GM19468 (cell line): ENCODE data around the gene PCDH7.

ENCODE experiments used
- ATAC-seq: cut with Tn5 transposase; IDR thresholded peaks from one replicate; pipeline ENCODE4 v1.9.1; 2021; ENCODE audit warnings: mild to moderate bottlenecking, moderate library complexity, moderate number of reproducible peaks; ENCODE audit not compliant: unreplicated experiment; ENCODE audit errors: extremely low read depth

The PCDH7 gene

DNA sequence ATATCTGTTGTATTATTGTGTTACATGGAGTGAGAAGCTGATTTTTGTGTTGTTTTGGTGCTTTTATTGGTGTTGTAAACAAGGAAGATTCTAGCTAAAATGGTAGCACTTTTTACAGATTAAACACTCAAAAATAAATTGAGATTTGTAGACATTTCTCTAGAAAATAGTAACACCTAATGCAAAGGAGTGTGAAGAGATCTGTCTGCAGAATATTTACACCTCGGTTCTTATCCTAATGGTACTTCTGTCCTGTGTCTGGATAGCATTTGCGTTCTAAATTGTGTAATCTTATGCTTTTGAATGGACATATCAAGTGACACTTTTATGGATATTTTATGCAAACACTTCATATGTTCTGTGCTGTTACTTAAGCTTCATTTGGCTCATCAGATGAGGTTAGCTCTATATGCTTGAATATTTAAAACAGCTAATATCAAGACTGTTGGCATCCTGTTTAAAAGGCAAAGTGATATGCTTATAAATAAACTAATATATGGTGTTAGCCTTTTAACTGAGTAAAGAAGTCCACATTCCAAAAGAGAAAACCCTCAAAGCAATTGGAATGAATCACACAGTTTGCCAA is 6.0 kb downstream of the PCDH7 start:
- no peak for ATAC-seq

DNA sequence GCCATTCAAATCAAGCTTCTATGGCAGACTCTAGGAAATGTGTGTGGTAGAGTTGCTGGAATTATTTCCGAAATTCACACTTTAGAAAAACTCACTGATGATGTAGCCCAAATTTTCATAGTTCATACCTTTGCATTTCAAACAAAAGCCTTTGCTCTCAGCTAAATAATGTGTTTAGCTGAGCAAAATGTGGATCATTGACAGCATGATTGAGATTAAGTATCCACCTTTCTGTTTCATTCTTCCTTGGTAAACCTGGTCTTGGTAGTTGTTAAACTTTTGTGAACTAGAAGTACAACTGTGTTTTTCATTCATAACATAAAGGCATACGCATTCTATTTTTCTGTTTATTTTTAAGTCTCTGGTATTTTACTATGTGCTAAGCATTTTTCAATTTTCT is 7.2 kb downstream of the PCDH7 start:
- no peak for ATAC-seq

DNA sequence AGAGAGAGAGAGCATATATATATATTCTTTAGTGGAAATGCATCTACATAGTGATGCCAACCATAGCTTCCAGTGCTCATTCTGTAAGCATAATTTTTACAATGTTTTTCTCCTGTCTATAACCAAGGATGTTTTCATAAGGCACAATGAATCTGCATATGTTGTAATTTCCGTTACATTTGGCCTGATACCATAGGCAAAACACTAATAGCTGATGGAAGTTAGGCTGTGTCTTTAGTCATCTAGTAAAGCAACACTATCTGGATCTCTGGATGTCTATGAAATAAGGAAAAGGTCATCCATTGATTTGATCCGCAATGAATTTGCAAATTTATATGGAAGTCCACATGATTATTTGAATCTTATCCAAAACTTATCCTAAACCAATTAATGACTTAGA is 8.1 kb downstream of the PCDH7 start:
- no peak for ATAC-seq

DNA sequence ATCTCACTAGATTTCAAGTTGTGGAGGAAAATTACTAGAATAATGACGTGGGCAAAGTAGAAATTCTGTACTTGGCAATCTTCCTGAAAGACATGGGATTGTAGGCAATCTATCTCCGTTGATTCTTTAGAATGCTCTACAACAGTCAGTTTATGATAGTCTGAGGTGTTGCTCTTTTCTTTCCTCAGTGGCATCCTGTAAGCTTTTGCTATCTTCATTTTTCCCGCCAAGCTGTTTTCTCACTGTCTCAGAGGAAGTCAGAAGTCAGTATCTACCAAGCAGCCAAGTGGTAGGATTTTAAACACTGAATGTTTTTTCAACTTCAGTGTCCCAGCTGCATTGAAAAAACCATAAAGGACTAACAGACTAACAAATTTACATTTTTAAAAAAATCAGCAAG is 23.7 kb downstream of the PCDH7 start:
- ATAC-seq = no peak

DNA sequence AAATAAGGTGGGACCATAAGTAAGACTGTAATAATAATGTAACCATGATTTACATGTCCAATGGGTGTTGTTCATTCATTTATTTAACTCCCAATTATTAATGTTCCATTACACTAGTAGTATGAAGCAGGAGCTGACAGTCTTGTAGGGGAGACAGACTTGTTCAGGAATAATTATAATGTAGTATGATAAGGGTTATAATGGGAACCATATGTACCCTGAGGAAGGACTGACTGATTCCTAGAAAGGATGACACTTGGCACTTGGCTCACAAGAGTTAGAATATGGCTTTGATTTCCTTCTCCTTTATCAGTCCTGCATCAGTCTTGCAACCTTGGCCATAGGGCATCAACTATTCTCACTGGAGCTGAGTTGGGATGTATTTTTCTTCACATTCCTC is 24.2 kb downstream of the PCDH7 start:
- ATAC-seq = no peak

DNA sequence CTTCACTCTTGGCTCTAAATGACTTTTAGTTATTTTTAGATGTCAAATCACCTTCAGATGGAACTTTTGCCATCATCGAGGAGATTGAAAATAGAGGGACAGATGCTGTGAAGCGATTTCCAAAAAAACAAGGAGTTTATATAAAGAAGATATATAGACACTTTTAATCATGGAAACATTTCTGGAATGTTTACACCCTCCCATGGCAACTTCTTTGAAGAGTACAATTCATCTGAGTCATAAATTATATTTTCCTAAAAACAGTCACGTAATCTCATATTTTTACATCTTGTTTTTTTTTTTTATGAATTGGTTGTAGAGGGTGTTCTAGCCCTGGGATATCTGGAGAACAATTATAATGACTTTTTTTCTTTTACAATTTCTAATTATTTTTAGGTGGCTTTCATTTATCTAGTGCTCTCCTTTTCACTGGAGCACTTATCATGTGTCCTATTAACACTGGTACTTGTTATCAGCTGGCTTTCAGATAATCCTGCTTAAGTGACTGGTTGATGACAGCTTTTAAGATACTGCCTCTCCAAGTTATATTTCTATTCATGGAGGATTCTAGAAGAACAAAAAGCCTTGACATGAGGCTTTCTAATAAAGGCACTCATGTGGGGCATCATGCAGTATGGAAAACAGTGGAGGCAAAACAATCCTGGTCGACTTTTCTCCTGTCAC is 24.9 kb downstream of the PCDH7 start:
- ATAC-seq = no peak

DNA sequence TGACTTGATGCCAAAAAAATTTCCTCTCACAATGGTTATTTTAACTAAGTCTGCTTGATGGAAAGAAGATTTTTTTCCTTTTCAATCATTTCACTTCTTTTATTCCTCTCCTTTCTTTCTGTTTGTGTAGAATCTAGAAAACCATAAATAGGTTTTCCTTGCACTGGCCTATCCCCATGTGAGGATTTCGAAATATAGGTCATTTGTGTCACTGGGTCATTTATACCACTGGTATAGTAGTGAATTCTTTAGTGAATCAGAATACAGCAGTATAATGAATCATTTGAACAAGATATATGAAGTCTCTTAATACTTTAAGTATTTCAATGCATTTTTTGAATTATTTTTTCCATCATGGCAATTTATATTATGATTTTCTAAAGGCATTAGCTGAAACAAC is 26.6 kb downstream of the PCDH7 start:
- no peak for ATAC-seq

DNA sequence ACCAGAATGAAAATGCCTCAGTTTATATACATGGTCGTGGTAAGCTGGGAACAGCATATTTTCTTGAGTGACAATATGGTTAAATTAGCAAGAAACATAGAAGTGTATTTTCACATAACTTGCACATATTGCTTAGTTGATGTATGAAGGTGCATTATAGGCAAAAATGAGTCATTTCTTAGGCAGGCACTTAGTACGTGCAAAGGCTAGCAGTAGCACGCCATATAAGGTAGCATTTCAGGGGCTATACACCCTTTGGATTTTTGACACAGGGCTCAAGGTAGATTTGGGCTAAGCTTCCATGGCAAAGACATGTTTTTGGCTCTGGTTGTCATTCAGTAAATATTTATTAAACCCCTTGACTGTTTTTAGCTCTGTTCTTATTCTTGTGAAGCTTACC is 33.1 kb downstream of the PCDH7 start:
- no peak for ATAC-seq

DNA sequence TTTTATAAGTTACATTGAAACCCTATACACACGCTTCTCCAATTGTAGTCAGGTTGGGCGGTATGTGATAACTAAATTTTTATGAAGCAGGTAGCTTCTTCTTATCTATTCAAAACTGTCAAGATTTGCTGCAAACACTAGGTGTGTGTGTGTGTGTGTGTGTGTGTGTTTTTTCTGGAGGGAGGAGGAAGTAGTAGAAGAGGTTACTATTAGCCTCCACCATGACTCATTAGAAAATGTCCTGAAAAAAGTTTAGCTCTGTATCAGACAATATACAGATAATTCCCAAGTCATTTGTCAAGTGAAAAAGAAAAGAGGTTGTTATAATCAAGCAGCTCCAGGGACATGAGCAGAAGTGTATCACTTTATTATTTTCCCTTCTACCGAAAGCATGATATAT is 33.9 kb downstream of the PCDH7 start:
- no peak for ATAC-seq

DNA sequence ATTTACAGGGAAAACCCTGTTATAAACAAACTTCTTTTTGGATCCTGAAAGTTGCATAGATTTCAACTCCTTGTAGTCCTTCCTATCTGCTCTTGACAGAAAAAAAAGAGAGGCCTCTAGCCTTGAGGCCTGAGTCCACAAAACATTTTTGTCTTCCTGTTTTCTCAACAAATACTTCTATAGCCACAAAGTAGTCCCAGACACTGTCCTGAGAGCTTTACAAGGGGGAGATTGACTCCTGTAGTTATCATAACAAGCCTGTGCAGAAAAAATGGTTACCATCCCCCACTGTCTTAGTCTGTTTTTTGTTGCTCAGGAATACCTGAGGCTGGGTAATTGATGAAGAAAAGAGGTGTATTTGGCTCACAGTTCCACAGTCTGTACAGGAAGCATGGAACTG is 35.2 kb downstream of the PCDH7 start:
- ATAC-seq = no peak

DNA sequence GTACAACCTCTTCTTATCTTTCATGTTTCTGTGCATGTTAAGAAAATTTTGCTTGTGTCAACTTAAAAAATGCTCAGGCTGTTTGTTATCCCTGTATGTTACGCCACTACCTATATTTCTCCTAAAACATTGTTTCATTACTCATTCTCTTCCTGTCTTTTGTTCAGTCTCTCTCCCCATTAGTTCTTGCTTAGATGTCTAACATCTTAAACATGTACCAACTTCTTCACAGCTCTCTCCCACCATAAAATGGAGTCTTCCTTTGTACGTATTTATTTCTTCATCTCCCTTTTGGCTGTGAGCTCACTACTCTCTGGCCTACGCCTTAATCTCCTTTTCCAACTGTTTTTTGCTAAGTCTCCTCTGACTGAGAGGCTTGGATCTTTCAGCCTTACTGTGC is 36.4 kb downstream of the PCDH7 start:
- no peak for ATAC-seq

DNA sequence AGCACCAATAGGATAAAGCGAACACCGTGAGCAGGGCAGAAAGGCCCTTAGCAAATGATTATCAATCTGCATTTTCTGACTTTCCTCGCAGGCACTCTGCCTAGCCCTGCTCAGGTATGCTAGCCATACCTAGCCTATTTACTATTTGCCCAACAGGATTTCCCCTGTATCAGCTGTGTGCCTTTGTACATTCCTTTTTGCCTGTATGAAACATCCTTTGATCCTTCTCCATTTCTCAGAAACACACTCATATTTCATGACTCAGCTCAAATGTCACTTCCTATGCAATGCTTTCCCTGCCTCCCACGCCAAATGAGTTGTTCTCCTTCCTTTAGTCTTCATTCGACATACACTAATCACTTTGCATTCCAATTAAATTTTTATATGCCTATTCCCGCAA is 37.2 kb downstream of the PCDH7 start:
- no peak for ATAC-seq

DNA sequence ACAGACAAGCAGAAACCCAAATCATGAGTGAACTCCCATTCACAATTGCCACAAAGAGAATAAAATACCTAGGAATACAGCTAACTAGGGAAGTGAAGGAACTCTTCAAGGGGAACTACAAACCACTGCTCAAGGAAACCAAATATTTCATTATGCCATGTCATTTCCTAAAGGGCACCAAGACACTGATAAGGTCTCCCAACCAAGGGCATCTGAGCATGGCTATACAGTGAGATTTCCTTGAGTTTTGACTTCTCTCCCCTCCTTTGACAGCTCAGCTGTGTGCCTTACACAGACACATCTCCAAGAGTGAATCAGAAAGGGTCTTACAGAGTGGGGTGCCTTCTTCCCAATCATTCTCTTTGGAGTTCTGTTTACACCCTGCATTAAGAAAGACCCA is 40.4 kb downstream of the PCDH7 start:
- no peak for ATAC-seq

DNA sequence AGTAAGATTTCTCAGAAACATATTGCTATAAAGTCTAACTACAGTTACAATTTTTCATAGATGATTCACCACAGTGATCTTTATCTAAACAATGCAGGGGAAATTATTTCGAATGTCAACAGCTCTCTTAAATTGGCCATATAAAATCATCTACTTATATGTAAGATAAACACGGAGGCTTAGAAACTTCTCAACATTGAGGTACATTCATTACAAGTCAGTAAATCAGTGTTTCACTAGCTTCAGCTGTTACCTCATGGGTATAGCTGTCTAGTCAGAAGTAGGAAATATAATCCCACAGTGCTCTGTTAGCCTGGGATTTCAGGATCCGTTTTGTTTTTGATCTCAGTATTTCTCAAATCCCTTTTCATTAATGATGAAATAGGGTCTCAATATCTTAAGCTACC is 43.2 kb downstream of the PCDH7 start:
- ATAC-seq = no peak

DNA sequence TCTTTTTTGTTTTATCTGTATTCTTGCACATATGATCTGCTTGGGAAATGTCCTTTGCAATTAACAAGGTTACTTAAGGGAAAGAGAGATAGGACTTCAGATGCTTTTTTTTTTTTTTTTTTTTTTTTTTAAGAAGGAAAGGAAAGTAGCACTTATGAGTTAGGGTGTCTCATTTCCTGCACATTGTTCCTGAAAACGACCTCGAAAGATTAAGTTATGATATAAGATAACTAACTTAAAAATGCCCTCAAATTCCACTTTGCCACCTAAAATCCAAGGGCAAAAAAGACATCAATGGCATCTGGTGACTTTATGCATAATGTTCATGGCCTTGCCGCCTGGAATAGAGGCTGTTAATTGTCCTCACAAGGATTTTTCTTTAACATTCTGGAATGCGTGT is 44.9 kb downstream of the PCDH7 start:
- ATAC-seq = no peak

DNA sequence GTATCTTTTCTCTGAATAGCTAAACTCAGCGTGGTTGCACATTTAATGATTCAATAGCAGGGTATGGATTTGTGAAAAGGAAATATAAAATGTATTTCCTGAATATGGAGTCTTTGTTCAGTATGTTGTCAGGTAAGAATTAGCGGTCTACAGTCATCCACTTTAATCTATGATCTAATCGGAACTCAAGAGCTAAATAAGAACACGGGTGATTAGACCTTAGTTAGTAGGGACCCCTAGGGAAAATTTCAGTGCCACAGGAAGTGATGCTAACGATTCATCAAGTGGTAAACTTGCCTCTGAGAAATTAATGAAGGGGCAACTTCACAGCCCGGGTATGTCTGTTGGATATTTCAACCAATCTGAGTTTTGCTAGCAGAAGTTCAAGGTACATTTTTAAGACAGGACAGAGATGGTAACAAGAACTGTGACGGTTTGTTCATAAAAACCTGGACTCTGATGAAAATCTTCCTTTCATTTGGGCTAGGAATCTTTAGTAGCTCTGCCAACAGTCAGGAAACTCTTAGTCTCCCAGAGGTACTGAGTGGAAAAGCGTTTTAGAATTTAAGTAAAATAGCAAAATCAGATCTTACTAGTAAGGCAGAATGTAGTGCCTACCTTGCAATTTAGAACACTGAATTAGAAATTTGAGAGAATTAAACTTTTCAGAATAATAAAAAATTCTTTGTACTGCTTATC is 47.1 kb downstream of the PCDH7 start:
- no peak for ATAC-seq

DNA sequence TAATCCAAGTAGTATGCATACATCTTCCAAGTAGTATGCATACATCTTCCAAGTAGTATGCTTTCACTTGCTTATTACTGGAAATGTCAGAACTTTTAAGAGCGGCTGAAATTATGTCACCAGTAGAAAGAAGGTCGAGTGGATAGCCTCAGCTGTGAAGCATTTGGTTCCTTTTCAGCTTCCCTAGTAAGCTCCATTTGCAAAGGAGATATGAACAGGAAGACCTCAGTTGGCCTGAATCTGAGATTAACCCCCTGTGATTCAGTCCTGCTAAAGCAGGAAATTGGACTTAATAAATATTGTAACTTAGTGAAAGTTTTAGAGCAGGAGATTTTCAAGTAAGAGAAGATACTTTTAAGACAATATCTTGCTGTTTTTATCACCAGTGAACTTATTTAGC is 48.1 kb downstream of the PCDH7 start:
- ATAC-seq = no peak

DNA sequence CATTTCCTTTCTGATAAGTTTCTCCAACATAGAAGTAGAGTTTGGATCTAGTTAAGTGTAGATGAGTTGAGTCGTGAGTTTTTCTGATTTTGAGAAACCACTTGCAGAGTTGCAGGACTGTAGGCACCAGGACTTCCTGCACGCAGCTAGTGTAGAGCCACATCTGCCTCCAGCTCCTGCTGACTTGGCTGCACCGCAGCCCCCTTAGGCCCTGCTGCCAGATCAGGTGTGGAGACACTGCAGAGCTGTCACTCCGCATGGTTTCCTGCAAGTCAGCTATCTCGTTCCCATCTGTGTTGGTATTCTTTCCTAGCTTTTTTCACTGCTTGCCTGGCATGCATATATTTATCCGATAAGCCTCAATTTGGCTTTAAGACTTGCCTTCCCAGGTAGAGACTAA is 48.9 kb downstream of the PCDH7 start:
- ATAC-seq = no peak

DNA sequence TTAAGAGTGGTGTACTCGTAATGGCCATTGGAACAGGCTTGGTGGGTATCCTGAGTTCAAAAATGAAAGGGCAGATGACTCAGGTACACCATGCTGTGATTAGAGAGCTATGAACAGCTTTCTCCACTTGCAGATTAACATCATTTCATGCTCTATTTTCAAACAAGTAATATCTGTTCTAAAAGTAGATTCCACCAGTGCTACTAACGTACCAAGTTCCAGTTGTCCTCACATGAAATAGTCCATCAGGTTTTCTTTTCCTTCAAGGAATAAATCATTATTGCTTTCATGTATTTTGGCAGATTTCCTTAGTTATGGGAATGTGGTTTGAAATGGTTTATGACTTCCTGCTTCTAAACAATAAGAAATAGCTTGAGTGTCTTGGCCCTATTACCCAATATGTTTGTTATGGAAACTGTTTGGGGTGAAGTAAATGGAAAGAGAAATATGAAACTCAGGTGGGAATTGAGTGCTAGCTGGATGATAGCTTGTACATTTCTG is 49.9 kb downstream of the PCDH7 start:
- no peak for ATAC-seq

DNA sequence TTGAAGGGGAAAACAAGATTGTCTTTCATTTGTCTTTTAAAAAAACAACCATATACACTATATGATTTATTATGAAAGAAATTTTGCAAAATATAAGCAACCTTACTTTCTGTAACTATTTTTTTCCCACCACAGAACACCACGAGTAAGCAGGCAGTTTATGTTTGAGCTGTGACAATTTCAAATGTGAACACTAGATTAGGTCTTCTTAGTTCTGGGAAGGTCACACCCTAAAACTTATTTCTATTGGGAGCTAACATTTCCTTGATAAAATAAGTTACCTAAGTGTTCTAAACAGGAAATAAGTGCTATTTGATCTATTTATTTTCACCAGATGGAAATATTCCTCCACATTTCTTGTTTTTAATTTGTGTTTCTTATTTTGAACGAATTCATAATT is 50.6 kb downstream of the PCDH7 start:
- no peak for ATAC-seq

DNA sequence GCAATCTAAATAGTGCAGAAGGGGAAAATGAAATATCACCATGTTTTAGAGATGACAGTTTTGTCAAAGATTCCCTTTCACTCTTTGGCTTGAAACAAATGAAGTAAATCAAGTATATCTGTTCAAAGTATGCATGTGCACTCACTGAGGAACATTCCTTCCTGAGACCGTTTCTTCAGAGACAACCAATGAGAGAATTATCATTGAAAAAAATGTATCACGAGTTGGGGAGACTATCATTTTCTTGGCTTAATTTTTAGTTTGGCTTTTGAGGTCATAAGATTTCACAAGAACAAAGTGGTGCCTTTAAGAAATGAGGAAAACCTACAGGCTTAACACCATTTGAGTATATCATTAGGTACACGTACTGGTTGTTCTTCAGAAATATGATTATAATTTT is 56.3 kb downstream of the PCDH7 start:
- ATAC-seq = no peak
